HG03060 (cell line): ENCODE results near the gene SP110.
"Not testable (repeated sequence)": the region's sequence is repeated elsewhere in the genome, so short reads cannot be mapped to it uniquely, and the experiment has no call there.

Experiments used
- ATAC-seq: cut with Tn5 transposase; IDR thresholded peaks from one replicate; pipeline ENCODE4 v1.9.1; 2021; ENCODE audit warnings: low read depth, moderate number of reproducible peaks; ENCODE audit not compliant: unreplicated experiment

Gene SP110

GRCh38 chr2:230226051-230226551 is 6.3 kb upstream of the SP110 start:
- ATAC-seq: peak; percentile 60

- ATAC-seq: peak; percentile 63
Observed at GRCh38 chr2:230225486-230225885, 5.7 kb upstream of the SP110 start, which contains the start of gene SP140. Gene SP140, plus strand, starts transcription at chr2:230225736. Its CDS starts 109 bp downstream, at chr2:230225845.

- ATAC-seq: no peak
Observed at GRCh38 chr2:230224458-230224857, 4.7 kb upstream of the SP110 start.

- not testable (repeated sequence) for ATAC-seq
Observed at GRCh38 chr2:230222829-230223228, 3.0 kb upstream of the SP110 start.

GRCh38 chr2:230221493-230221892 is 1.7 kb upstream of the SP110 start:
- no peak for ATAC-seq

- no peak for ATAC-seq
Observed at GRCh38 chr2:230220347-230220969, 674 bp upstream of the SP110 start.

- ATAC-seq: no peak
Observed at GRCh38 chr2:230218421-230218820, 1.4 kb downstream of the SP110 start.

GRCh38 chr2:230217424-230217823 is 2.4 kb downstream of the SP110 start:
- no peak for ATAC-seq

GRCh38 chr2:230216489-230216888 is 3.3 kb downstream of the SP110 start:
- no peak for ATAC-seq

GRCh38 chr2:230209422-230210051 is 10.2 kb downstream of the SP110 start:
- ATAC-seq: no peak

- no peak for ATAC-seq
Observed at GRCh38 chr2:230208576-230208975, 11.2 kb downstream of the SP110 start.

- ATAC-seq: no peak
Observed at GRCh38 chr2:230205721-230206120, 14.1 kb downstream of the SP110 start.

- peak; percentile 39 for ATAC-seq
Observed at GRCh38 chr2:230205034-230205433, 14.8 kb downstream of the SP110 start.

- ATAC-seq: peak; percentile 29
Observed at GRCh38 chr2:230203110-230203676, 16.6 kb downstream of the SP110 start.

- no peak for ATAC-seq
Observed at GRCh38 chr2:230202430-230203109, 17.2 kb downstream of the SP110 start.

- no peak for ATAC-seq
Observed at GRCh38 chr2:230184727-230185578, 34.8 kb downstream of the SP110 start.

- no peak for ATAC-seq
Observed at GRCh38 chr2:230181195-230181594, 38.6 kb downstream of the SP110 start.

- no peak for ATAC-seq
Observed at GRCh38 chr2:230179907-230180306, 39.9 kb downstream of the SP110 start.

- ATAC-seq: no peak
Observed at GRCh38 chr2:230178546-230179485, 41.0 kb downstream of the SP110 start.
